C4-2B (cell line): ENCODE measurements around the gene CACNA2D1.

Experiments used
- ZFX ChIP-seq: fragments of 450-650 bp; IDR thresholded peaks from 2 replicates; pipeline ENCODE4 v1.6.1; 2017
- TF ChIP-seq, protein P1 (sequence below): fragments of 450-650 bp; conservative IDR thresholded peaks from 2 replicates; pipeline ENCODE4 v1.5.1; 2017; ENCODE audit warnings: mild to moderate bottlenecking

DNA sequence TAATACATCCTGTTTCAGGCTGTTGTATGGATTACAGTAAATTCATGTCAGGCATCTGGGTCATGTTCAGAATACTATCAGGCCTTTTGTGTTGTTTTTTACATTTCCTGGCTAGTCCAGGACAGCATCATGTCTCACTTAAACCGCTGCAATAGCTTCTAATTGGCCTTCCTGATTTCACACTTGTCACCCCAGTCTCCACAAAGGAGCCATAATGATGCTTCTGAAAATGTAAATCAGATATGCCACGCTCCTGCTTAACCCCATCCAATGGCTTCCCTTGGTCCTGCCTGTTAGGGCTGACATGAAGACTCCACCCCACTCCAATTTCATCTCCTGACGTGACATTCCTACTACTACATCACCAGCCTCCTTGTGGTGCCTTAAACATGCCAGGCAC lies 220.0 kb downstream of the CACNA2D1 start:
- TF ChIP-seq, protein P1, sequence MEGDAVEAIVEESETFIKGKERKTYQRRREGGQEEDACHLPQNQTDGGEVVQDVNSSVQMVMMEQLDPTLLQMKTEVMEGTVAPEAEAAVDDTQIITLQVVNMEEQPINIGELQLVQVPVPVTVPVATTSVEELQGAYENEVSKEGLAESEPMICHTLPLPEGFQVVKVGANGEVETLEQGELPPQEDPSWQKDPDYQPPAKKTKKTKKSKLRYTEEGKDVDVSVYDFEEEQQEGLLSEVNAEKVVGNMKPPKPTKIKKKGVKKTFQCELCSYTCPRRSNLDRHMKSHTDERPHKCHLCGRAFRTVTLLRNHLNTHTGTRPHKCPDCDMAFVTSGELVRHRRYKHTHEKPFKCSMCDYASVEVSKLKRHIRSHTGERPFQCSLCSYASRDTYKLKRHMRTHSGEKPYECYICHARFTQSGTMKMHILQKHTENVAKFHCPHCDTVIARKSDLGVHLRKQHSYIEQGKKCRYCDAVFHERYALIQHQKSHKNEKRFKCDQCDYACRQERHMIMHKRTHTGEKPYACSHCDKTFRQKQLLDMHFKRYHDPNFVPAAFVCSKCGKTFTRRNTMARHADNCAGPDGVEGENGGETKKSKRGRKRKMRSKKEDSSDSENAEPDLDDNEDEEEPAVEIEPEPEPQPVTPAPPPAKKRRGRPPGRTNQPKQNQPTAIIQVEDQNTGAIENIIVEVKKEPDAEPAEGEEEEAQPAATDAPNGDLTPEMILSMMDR, result no peak
- no peak for TF ChIP-seq ZFX
